K562 (cell line): Measurements from ENCODE around the gene PLPP7. TPM values are rescaled to one million over a fixed set of nuclear protein-coding genes. Genes with fewer than 3 reads are reported as not detected.
A peak's percentile ranks its signal among the peaks of the same experiment; 100 is the strongest.

ENCODE experiments used
- ATAC-seq: fragments of 200-7000 bp; cut with Tn5 transposase; 3 replicates; pipeline ENCODE4 v1.9.1; 2020; ENCODE audit warnings: moderate library complexity
- BruUV-seq: library from RNA; stranded (reverse); fragments of 400-500 nt; replicated peaks from 2 replicates; lab custom pipeline; 2021; lab: Mats Ljungman, UMichigan
- CTCF ChIA-PET: fragments of 300-600 bp; formaldehyde crosslinking; extraction: SDS; loops from one replicate; lab custom pipeline; 2021; ENCODE audit warnings: low intra/inter-chr PET ratio; lab: Yijun Ruan, JAX
- POLR2A ChIA-PET: fragments of 300-600, 350-650 bp; sonication (Branson Sonifier 250); formaldehyde crosslinking; extraction: SDS; loops from one replicate; lab custom pipeline; 2021; ENCODE audit warnings: antibody characterized with exemption, inconsistent platforms; lab: Yijun Ruan, JAX
- DNase-seq, 4 experiments: peaks; one replicate each; pipeline versions ENCODE4 v3.0.0 to v3.0.0-alpha.2; 2011 to 2018; ENCODE audit warnings: low spot score in 3 of 4, mixed read lengths in 3 of 4; ENCODE audit errors: extremely low read depth in 1 of 4
- FAIRE-seq: peaks from 2 replicates; lab custom pipeline; 2011; peaks lifted over from hg19 to GRCh38; lab: Jason Lieb, UNC
- H2AFZ ChIP-seq: 2 replicates; pipeline ENCODE4 v1.6.0; 2011; ENCODE audit warnings: low read depth, low read length, control low read depth, inconsistent platforms
- H3K27ac ChIP-seq: fragments of 200-600 bp; 3 replicates; pipeline ENCODE4 v1.8.0; 2011; ENCODE audit warnings: low read depth, mild to moderate bottlenecking, control low read depth, inconsistent platforms, low read length, moderate library complexity, mixed read lengths; ENCODE audit errors: extremely low read depth
- H3K27me3 ChIP-seq, 2 experiments: fragments of 300-600 bp in 1 of 2; 2 replicates in 1 of 2; 3 replicates in 1 of 2; pipeline versions ENCODE4 v1.6.0 to v1.8.0; 2011; ENCODE audit warnings: inconsistent platforms in 2 of 2, low read length in 2 of 2, mild to moderate bottlenecking in 1 of 2, mixed read lengths in 1 of 2, moderate library complexity in 1 of 2; ENCODE audit not compliant: control insufficient read depth in 2 of 2, insufficient read depth in 2 of 2
- H3K36me3 ChIP-seq: fragments of 300-600 bp; 3 replicates; pipeline ENCODE4 v1.8.0; 2011; ENCODE audit warnings: mild to moderate bottlenecking, low read length, inconsistent platforms; ENCODE audit not compliant: control insufficient read depth, insufficient read depth
- H3K4me1 ChIP-seq, 2 experiments: fragments of 200-600 bp in 1 of 2; replicated peaks in 1 of 2; 2 replicates in 1 of 2; 3 replicates in 1 of 2; pipeline versions ENCODE4 v1.5.1 to v1.8.0; 2011; ENCODE audit warnings: inconsistent platforms in 2 of 2, low read length in 2 of 2, mild to moderate bottlenecking in 1 of 2, mixed read lengths in 1 of 2, moderate library complexity in 1 of 2; ENCODE audit not compliant: control insufficient read depth in 2 of 2, insufficient read depth in 2 of 2
- H3K4me2 ChIP-seq: 2 replicates; pipeline ENCODE4 v1.6.1; 2011; ENCODE audit warnings: low read length, control low read depth, inconsistent platforms, mixed read lengths; ENCODE audit not compliant: insufficient read depth
- H3K4me3 ChIP-seq: fragments of 200-600 bp; sonication (generic), shearing (Covaris generic); 2 replicates; pipeline ENCODE4 v1.5.1; 2016; ENCODE audit warnings: control low read depth, inconsistent platforms
- H3K79me2 ChIP-seq: fragments of 200-600 bp; 3 replicates; pipeline ENCODE4 v1.8.0; 2011; ENCODE audit warnings: low read length, inconsistent platforms; ENCODE audit not compliant: control insufficient read depth, insufficient read depth
- H3K9ac ChIP-seq, 2 experiments: 2 replicates each; pipeline versions ENCODE4 v1.6.0 to v1.6.1; 2011; ENCODE audit warnings: low read depth in 2 of 2, low read length in 2 of 2, control low read depth in 1 of 2, inconsistent platforms in 1 of 2, mild to moderate bottlenecking in 1 of 2, mixed read lengths in 1 of 2; ENCODE audit not compliant: insufficient read depth in 1 of 2
- H3K9me1 ChIP-seq: one replicate; pipeline ENCODE4 v1.6.0; 2011; ENCODE audit warnings: inconsistent platforms, mild to moderate bottlenecking, low read length, moderate library complexity; ENCODE audit not compliant: control insufficient read depth, insufficient read depth
- H3K9me3 ChIP-seq: replicated peaks from 2 replicates; pipeline ENCODE4 v1.5.1; 2011; ENCODE audit warnings: low read depth, low read length, inconsistent platforms; ENCODE audit not compliant: control insufficient read depth, insufficient read depth
- H4K20me1 ChIP-seq: replicated peaks from 2 replicates; pipeline ENCODE4 v1.6.1; 2011; ENCODE audit warnings: low read length, inconsistent platforms, mixed read lengths; ENCODE audit not compliant: control insufficient read depth, insufficient read depth
- MXI1 ChIP-seq: IDR thresholded peaks from 2 replicates; pipeline ENCODE4 v1.6.1; 2011; ENCODE audit warnings: low read depth, mild to moderate bottlenecking, improper control_type of control experiment, low read length
- PHB ChIP-seq: fragments of 250-450 bp; sonication (Bioruptor Pico); IDR thresholded peaks from 2 replicates; pipeline ENCODE4 v1.5.0; 2021
- STAT5A ChIP-seq: IDR thresholded peaks from 2 replicates; pipeline ENCODE4 v1.6.1; 2012; ENCODE audit warnings: low read length, inconsistent platforms, borderline replicate concordance
- ZBED1 ChIP-seq: IDR thresholded peaks from 2 replicates; pipeline ENCODE4 v1.6.1; 2014
- ZNF274 ChIP-seq: IDR thresholded peaks from 2 replicates; pipeline ENCODE4 v1.6.1; 2011; ENCODE audit warnings: low read depth, mild to moderate bottlenecking, low read length, moderate library complexity, borderline replicate concordance
- WGBS: fragments of 100-300 bp; shearing (Covaris generic); methylation state at CpG from one replicate; pipeline ENCODE4 v1.1.6; 2016; ENCODE audit warnings: low coverage, mixed read lengths; ENCODE audit not compliant: insufficient coverage; ENCODE audit errors: missing lambda C conversion rate; 5-methylcytosine and 5-hydroxymethylcytosine counted together
- in situ Hi-C: fragments of 300-500 bp; cut with MboI; formaldehyde crosslinking; loops from 4 replicates; pipeline ENCODE4 v1.15.0; 2018; ENCODE audit warnings: inconsistent platforms, mixed read lengths
- intact Hi-C: fragments of 100-400 bp; cut with micrococcal nuclease; formaldehyde crosslinking; loops from 2 replicates; pipeline ENCODE4 v1.14.2; 2022
- polyA plus RNA-seq, 8 experiments: library from polyadenylated mRNA; depleted of rRNA in 4 of 8; stranded (reverse) in 5 of 8; unstranded in 3 of 8; fragments of >200 nt; fragmentation: Nextera tagmentation in 2 of 8; fragmentation: Illumina TruSeq in 1 of 8; extraction: Ambion mirVana in 2 of 8; extraction: Trizol in 1 of 8; gene quantifications; 2 replicates each; pipeline versions ENCODE4 v1.2.1 to v1.2.3, GENCODE V29; 2011 to 2014; ENCODE audit warnings: inconsistent platforms in 1 of 8, missing spikeins in 1 of 8
- total RNA-seq, 7 experiments: library from RNA; depleted of rRNA in 6 of 7; stranded (reverse); fragments of >200 nt in 6 of 7; fragmentation: Illumina TruSeq in 2 of 7; extraction: Trizol in 2 of 7; gene quantifications; 2 replicates each; pipeline versions ENCODE4 v1.2.1 to v1.2.3, GENCODE V29; 2011 to 2021; ENCODE audit warnings: low replicate concordance in 1 of 7
- TF ChIP-seq, protein P1 (sequence below): sonication (generic); formaldehyde crosslinking; IDR thresholded peaks from 2 replicates; pipeline ENCODE4 v1.8.0; 2022; ENCODE audit warnings: mild to moderate bottlenecking, low read depth, missing genetic modification reagents
- TF ChIP-seq, protein P2 (sequence below): fragments of 200-800 bp; sonication (Bioruptor generic); IDR thresholded peaks from 2 replicates; pipeline ENCODE4 v1.6.1; 2017; ENCODE audit warnings: missing genetic modification characterization, missing compliant biosample characterization

Gene PLPP7
- total and polyA plus RNA-seq, 9 of the 15 experiments (the other 6 are each of a cell fraction or from before 2014, with no cell fraction given) = 0.09 to 0.93 (median 0.18) TPM; not detected in 4

DNA sequence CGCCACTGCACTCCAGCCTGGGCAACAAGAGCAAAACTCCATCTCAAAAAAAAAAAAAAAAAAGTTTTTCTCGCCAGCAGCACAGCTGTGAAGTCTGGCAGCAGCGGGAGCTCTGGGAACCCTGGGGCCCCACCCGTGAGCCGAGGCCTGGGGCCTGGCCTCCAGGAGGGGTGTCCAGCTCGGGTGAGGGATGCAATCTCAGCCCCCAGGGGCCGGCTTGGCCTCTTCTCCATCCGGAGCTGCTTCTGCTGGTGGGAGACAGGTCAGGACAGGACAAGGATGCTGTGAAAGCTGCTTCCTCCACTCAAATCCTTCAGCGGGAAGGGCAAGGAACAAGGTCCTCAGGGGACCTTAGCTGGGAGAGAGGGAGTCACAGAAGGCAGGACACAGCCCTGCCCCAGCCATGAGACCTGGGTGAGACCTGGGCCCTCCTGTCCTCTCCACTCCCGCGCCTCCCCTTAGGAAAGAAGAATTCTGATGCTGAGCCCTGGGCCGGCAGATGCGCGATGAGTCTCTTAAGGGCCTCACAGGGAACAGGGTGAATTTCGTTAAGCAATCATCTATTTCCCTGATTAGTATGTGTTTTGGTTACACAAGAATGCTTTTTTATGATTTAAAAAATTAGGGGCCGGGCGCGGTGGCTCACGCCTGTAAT lies 30.6 kb downstream of the PLPP7 start:
- Histone ChIP-seq H3K4me1 (peaks cover 0 to 26% of the 10 kb centered on the region in 2 experiments; a peak in 3 of 5 replicates), H3K9me3 (no peaks in the 10 kb centered on the region), H3K9ac (peak overlapping the region in 1 of 2 experiments; percentile 20; a peak in 1 of 4 replicates), H3K9me1 (no peaks in the 10 kb centered on the region), H4K20me1 (no peaks in the 10 kb centered on the region), H3K4me3 (no peak overlapping the region), H3K27ac (no peak overlapping the region), H3K36me3 (no peaks in the 10 kb centered on the region), H3K4me2 (no peak overlapping the region), H3K79me2 (no peaks in the 10 kb centered on the region), H2AFZ (no peak overlapping the region), H3K27me3 (no peaks in the 10 kb centered on the region)
- FAIRE-seq (no peak), ATAC-seq (no peak), DNase-seq (peak in 1 of 4 experiments; percentile 10)
- no TSS peak for BruUV-seq
- intact Hi-C loops (no loop called here), in situ Hi-C loops (loop anchor here (25.0 kb wide), 1 partner anchor 608 kb away; no protein-coding TSS in a partner anchor)
- ChIA-PET POLR2A (interaction anchor here (0.6 kb wide), 1 partner anchor 161 kb away, joined by 3 read pairs; no protein-coding TSS in a partner anchor), CTCF (no interaction called here)
- WGBS = 73% methylated on average over 15 of the region's 19 CpGs
- TF ChIP-seq ZBED1 = no peak
- no peak for TF ChIP-seq MXI1
- TF ChIP-seq STAT5A = no peak
- no peak for TF ChIP-seq PHB (CRISPR knock-in tag)
- TF ChIP-seq, protein P1, sequence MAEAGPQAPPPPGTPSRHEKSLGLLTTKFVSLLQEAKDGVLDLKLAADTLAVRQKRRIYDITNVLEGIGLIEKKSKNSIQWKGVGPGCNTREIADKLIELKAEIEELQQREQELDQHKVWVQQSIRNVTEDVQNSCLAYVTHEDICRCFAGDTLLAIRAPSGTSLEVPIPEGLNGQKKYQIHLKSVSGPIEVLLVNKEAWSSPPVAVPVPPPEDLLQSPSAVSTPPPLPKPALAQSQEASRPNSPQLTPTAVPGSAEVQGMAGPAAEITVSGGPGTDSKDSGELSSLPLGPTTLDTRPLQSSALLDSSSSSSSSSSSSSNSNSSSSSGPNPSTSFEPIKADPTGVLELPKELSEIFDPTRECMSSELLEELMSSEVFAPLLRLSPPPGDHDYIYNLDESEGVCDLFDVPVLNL = no peak
- TF ChIP-seq, protein P2, sequence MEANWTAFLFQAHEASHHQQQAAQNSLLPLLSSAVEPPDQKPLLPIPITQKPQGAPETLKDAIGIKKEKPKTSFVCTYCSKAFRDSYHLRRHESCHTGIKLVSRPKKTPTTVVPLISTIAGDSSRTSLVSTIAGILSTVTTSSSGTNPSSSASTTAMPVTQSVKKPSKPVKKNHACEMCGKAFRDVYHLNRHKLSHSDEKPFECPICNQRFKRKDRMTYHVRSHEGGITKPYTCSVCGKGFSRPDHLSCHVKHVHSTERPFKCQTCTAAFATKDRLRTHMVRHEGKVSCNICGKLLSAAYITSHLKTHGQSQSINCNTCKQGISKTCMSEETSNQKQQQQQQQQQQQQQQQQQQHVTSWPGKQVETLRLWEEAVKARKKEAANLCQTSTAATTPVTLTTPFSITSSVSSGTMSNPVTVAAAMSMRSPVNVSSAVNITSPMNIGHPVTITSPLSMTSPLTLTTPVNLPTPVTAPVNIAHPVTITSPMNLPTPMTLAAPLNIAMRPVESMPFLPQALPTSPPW (CRISPR knock-in tag) = no peak
- no peak for TF ChIP-seq ZNF274
